ENCODE data around the gene WDR81. TPM values are rescaled to one million over a fixed set of nuclear protein-coding genes. Genes with fewer than 3 reads are reported as not detected.

WDR81 gene
- polyA plus RNA-seq, 2 of the 4 experiments (the other 2 are of a cell fraction), result 4.9 to 26.8 TPM

DNA sequence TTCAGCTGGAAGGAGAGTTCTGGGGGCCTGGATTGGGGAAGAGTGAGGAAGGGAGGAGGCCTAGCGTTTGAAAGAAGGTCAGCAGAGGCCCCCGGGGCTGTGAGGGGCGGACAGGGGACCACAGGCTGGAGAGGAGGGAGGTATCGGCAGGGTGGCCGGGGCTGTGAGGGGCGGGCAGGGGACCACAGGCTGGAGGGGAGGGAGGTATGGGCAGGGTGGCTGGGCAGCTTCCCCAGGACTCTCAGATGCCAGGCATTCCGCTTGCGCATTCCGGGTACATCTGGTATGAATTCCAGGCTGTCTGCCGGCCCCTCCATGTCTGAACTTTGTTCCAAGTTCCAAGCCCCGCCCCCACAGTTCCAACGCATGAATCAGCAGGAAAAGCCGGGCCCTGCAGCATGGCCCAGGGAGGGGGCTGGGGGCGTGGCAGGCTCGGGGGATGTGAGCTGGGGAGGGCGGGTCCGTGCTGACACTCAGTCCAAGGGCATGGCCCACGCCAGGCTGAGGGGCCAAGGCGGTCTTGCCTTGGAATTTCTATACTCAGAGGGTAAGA lies 10.0 kb upstream of the WDR81 start:
- TF ChIP-seq FOSL2 (IDR thresholded peaks at IDR 0.05) (no peak), FOSL2 (CRISPR knock-in tag; IDR thresholded peaks at IDR 0.05) (peak; percentile 75), TFCP2L1 (CRISPR knock-in tag; IDR thresholded peaks at IDR 0.05) (peak; percentile 72), MAFK (IDR thresholded peaks at IDR 0.05; ENCODE audit: partially characterized antibody) (peak; percentile 88), NFE2L2 (conservative IDR thresholded peaks at IDR 0.05; ENCODE audit: low read length) (peak; percentile 64; the same call in 1 of the 2 replicates), EP300 (IDR thresholded peaks at IDR 0.05) (peak in 1 of 2 experiments; percentile 41; a peak in 1 of 5 replicates), GATA3 (IDR thresholded peaks at IDR 0.05; ENCODE audit: borderline replicate concordance) (peak; percentile 77), CBX2 (IDR thresholded peaks at IDR 0.05; ENCODE audit: borderline replicate concordance, low read depth) (no peak), CEBPB (IDR thresholded peaks at IDR 0.05) (peak in 1 of 2 experiments; percentile 24; a peak in 1 of 4 replicates), PHF8 (IDR thresholded peaks at IDR 0.05; ENCODE audit: borderline replicate concordance, low read depth) (no peak), MYC (IDR thresholded peaks at IDR 0.05; ENCODE audit: borderline replicate concordance, low read length) (0 out of 2 replicates have a peak, but pooled peaks have one; percentile 79), JUN (IDR thresholded peaks at IDR 0.05) (peak in 1 of 2 experiments; percentile 57; a peak in 1 of 5 replicates), POLR2AphosphoS2 (conservative IDR thresholded peaks at IDR 0.05; ENCODE audit: low read length) (peak; percentile 91; the same call in 1 of the 2 replicates), MAZ (IDR thresholded peaks at IDR 0.05; ENCODE audit: borderline replicate concordance, low read depth, low read length) (peak; percentile 20; the same call in 1 of the 2 replicates)
- TF ChIP-seq, protein P1, sequence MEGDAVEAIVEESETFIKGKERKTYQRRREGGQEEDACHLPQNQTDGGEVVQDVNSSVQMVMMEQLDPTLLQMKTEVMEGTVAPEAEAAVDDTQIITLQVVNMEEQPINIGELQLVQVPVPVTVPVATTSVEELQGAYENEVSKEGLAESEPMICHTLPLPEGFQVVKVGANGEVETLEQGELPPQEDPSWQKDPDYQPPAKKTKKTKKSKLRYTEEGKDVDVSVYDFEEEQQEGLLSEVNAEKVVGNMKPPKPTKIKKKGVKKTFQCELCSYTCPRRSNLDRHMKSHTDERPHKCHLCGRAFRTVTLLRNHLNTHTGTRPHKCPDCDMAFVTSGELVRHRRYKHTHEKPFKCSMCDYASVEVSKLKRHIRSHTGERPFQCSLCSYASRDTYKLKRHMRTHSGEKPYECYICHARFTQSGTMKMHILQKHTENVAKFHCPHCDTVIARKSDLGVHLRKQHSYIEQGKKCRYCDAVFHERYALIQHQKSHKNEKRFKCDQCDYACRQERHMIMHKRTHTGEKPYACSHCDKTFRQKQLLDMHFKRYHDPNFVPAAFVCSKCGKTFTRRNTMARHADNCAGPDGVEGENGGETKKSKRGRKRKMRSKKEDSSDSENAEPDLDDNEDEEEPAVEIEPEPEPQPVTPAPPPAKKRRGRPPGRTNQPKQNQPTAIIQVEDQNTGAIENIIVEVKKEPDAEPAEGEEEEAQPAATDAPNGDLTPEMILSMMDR (IDR thresholded peaks at IDR 0.05), result no peak
- TF ChIP-seq, protein P2, sequence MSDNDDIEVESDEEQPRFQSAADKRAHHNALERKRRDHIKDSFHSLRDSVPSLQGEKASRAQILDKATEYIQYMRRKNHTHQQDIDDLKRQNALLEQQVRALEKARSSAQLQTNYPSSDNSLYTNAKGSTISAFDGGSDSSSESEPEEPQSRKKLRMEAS (IDR thresholded peaks at IDR 0.05), result peak; percentile 88
- TF ChIP-seq, protein P3, sequence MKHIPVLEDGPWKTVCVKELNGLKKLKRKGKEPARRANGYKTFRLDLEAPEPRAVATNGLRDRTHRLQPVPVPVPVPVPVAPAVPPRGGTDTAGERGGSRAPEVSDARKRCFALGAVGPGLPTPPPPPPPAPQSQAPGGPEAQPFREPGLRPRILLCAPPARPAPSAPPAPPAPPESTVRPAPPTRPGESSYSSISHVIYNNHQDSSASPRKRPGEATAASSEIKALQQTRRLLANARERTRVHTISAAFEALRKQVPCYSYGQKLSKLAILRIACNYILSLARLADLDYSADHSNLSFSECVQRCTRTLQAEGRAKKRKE (CRISPR knock-in tag; IDR thresholded peaks at IDR 0.05; ENCODE audit: low read depth), result no peak
- TF ChIP-seq, protein P4, sequence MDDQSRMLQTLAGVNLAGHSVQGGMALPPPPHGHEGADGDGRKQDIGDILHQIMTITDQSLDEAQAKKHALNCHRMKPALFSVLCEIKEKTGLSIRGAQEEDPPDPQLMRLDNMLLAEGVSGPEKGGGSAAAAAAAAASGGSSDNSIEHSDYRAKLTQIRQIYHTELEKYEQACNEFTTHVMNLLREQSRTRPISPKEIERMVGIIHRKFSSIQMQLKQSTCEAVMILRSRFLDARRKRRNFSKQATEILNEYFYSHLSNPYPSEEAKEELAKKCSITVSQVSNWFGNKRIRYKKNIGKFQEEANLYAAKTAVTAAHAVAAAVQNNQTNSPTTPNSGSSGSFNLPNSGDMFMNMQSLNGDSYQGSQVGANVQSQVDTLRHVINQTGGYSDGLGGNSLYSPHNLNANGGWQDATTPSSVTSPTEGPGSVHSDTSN (IDR thresholded peaks at IDR 0.05), result peak; percentile 63; the same call in 1 of the 2 replicates
- H3K4me3 ChIP-seq, result peak overlapping the region; percentile 87
- CTCF ChIA-PET, result interaction anchor here (0.7 to 23.8 kb wide), 22 partner anchors 9 to 349 kb away, joined by 3 to 591 read pairs (median 6); partner anchors contain the start of genes RILP, SCARF1, SERPINF1 and SLC43A2
- ATAC-seq (peak; percentile 25 to 57), DNase-seq (ENCODE audit: low read depth in 1 of 2, low spot score in 1 of 2) (peak; percentile 95 to 97), FAIRE-seq (peak; percentile 46)
- H3K27ac ChIP-seq, result peak overlapping the region; percentile 93 to 95
- H3K4me1 ChIP-seq, result peaks cover 51% of the 10 kb centered on the region
- under 1% methylated on average over 14 of the region's 19 CpGs for WGBS (ENCODE audit: missing lambda C conversion rate)
- POLR2A ChIA-PET, result interaction anchor here (0.7 to 3.4 kb wide), 8 partner anchors 9 to 656 kb away, joined by 3 to 13 read pairs (median 4); partner anchors contain the start of genes PRPF8 and RILP
- no peaks in the 10 kb centered on the region for H3K9me3 ChIP-seq
- peak overlapping the region; percentile 99 for H3K4me2 ChIP-seq

DNA sequence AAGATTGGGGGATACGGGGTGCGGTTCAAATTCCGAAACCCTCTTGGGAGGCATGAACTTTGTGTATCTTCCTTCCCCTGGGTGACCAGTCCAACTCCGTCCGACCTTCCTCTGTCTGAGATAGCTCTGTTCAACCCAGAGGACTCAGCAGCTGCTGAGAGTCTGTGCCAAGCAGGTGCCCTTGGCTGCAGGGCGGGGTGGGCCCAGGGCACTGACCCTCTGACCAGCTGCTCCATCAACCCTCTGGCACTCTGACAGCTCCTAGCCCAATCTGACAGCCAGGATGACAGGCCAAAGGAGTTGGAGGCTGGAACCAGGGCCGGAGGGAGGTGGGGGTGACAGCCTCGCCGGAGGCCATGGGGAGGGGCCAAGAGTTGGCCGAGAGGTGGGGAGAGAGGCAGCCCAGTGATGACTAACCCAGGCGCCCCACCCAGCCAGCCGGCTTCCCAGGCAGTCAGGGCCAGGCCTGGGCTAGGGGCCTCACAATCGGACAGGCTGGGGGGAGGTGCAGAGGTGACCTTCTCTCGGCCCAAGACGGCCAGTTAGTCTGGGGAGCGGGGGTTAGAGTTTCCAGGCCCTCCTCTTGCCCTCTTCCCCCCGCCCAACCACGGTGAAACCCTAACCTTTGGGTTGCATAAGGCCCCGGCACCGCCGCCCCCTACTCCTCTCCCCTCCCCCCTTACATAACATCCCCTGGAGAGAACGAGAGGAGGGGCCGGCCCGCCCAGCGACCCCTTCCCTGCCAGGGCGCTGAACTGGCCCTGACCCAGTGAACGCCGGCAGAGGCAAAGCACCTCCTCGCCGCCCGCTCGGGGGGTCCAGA lies 9.3 kb upstream of the WDR81 start:
- ChIA-PET POLR2A (interaction anchor here (0.7 to 3.4 kb wide), 21 partner anchors 8 to 149 kb away, joined by 3 to 43 read pairs (median 8); partner anchors contain the start of genes PRPF8 and RILP), CTCF (interaction anchor here (0.7 to 23.8 kb wide), 17 partner anchors 10 to 350 kb away, joined by 3 to 591 read pairs (median 9); partner anchors contain the start of genes RILP, SCARF1 and SERPINF1)
- ATAC-seq, result peak; percentile 22 to 49
- H3K4me1 ChIP-seq, result peaks cover 50% of the 10 kb centered on the region
- peak overlapping the region; percentile 99 for H3K4me2 ChIP-seq
- peak overlapping the region; percentile 93 to 95 for H3K27ac ChIP-seq
- peak; percentile 90 to 91 for DNase-seq (ENCODE audit: low read depth in 1 of 2, low spot score in 1 of 2)
- H3K4me3 ChIP-seq, result peak overlapping the region; percentile 87
- FAIRE-seq, result no peak
- H3K9me3 ChIP-seq, result no peaks in the 10 kb centered on the region
- WGBS (ENCODE audit: missing lambda C conversion rate), result 1% methylated on average over 16 of the region's 32 CpGs
- TF ChIP-seq FOSB (CRISPR knock-in tag; IDR thresholded peaks at IDR 0.05), result peak; percentile 89
- TF ChIP-seq, protein P5, sequence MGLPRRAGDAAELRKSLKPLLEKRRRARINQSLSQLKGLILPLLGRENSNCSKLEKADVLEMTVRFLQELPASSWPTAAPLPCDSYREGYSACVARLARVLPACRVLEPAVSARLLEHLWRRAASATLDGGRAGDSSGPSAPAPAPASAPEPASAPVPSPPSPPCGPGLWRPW (IDR thresholded peaks at IDR 0.05), result no peak
- TF ChIP-seq HOXB5 (CRISPR knock-in tag; IDR thresholded peaks at IDR 0.05), result 0 out of 2 replicates have a peak, but pooled peaks have one; percentile 10
- TF ChIP-seq ESRRA (IDR thresholded peaks at IDR 0.05; ENCODE audit: borderline replicate concordance, low read length), result peak; percentile 91
- TF ChIP-seq TP53 (CRISPR knock-in tag; IDR thresholded peaks at IDR 0.05), result peak; percentile 94; the same call in 1 of the 2 replicates
- no peak for TF ChIP-seq HDAC2 (IDR thresholded peaks at IDR 0.05)
- no peak for TF ChIP-seq KDM5A (IDR thresholded peaks at IDR 0.05)
- TF ChIP-seq, protein P2 (IDR thresholded peaks at IDR 0.05), result 0 out of 2 replicates have a peak, but pooled peaks have one; percentile 66
- peak; percentile 73; the same call in 1 of the 2 replicates for TF ChIP-seq RARB (CRISPR knock-in tag; IDR thresholded peaks at IDR 0.05)
- no peak for TF ChIP-seq HEYL (CRISPR knock-in tag; IDR thresholded peaks at IDR 0.05)
- TF ChIP-seq, protein P6, sequence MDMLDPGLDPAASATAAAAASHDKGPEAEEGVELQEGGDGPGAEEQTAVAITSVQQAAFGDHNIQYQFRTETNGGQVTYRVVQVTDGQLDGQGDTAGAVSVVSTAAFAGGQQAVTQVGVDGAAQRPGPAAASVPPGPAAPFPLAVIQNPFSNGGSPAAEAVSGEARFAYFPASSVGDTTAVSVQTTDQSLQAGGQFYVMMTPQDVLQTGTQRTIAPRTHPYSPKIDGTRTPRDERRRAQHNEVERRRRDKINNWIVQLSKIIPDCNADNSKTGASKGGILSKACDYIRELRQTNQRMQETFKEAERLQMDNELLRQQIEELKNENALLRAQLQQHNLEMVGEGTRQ (IDR thresholded peaks at IDR 0.05), result no peak
- TF ChIP-seq SREBF2 (IDR thresholded peaks at IDR 0.05), result no peak
- TF ChIP-seq MAZ (IDR thresholded peaks at IDR 0.05; ENCODE audit: borderline replicate concordance, low read depth, low read length), result no peak
- TF ChIP-seq FOXS1 (CRISPR knock-in tag; IDR thresholded peaks at IDR 0.05), result 0 out of 2 replicates have a peak, but pooled peaks have one; percentile 66
- peak; percentile 76 for TF ChIP-seq GATA3 (IDR thresholded peaks at IDR 0.05; ENCODE audit: borderline replicate concordance)

All from A549 (cell line).